ENCODE results near the gene ARHGEF40. TPM values are rescaled to one million over a fixed set of nuclear protein-coding genes. Genes with fewer than 3 reads are reported as not detected.
A peak's percentile ranks its signal among the peaks of the same experiment; 100 is the strongest.

ARHGEF40 gene
- total and polyA plus RNA-seq, 8 donors = 34.7 to 97.3 (median 80.1) TPM

DNA sequence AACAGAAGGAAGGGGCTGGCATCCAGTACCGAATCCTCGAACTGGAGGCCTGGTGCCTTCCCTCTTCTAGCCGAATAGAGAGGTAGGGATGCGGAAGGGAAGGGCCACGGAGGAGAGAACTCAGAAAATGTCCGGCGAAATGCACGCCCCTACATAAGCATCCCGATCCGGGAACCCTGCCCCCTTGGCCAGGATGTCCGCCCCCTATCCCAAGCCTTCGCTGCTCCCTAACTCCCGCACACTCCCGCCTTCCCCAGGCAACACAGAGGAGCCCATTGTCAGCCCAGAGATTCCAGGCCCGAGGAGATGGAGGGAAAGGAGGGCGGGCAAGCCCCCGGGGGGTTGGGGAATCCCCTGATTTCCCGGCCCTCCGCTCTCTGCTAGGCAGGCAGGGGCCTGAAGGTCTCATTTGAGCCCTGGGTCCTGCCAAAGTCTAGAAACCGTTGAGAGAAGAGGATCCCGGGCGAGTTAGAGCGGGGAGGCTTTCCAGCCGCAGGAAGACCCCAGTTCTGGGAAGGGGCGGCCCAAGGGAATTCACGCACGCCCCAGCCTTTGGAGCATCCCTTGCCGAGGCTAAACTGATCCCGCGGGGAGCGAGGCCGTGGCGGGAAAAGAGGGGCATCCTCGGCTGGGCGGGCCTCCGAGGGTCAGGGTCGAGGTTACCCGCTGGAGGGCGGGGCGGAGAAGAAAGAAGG lies 569 bp upstream of the ARHGEF40 start:
- H3K4me1 ChIP-seq = peaks cover 17 to 44% of the 10 kb centered on the region in 2 donors
- peaks cover 0 to 8% of the 10 kb centered on the region in 2 donors for H3K36me3 ChIP-seq
- H3K27me3 ChIP-seq = peaks cover 4 to 32% of the 10 kb centered on the region in 2 donors
- TF ChIP-seq, protein P1, sequence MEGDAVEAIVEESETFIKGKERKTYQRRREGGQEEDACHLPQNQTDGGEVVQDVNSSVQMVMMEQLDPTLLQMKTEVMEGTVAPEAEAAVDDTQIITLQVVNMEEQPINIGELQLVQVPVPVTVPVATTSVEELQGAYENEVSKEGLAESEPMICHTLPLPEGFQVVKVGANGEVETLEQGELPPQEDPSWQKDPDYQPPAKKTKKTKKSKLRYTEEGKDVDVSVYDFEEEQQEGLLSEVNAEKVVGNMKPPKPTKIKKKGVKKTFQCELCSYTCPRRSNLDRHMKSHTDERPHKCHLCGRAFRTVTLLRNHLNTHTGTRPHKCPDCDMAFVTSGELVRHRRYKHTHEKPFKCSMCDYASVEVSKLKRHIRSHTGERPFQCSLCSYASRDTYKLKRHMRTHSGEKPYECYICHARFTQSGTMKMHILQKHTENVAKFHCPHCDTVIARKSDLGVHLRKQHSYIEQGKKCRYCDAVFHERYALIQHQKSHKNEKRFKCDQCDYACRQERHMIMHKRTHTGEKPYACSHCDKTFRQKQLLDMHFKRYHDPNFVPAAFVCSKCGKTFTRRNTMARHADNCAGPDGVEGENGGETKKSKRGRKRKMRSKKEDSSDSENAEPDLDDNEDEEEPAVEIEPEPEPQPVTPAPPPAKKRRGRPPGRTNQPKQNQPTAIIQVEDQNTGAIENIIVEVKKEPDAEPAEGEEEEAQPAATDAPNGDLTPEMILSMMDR (IDR thresholded peaks at IDR 0.05) = no peak
- H3K27ac ChIP-seq = peak overlapping the region; percentile 88 to 89
- no peaks in the 10 kb centered on the region for H3K9me3 ChIP-seq
- DNase-seq (peak in 3 of 4 donors; percentile 64 to 69 (median 65)), ATAC-seq (peak; percentile 2)
- intact Hi-C loops (cut with DNase I) = no loop called here
- H3K4me3 ChIP-seq = peak overlapping the region; percentile 67 to 74

DNA sequence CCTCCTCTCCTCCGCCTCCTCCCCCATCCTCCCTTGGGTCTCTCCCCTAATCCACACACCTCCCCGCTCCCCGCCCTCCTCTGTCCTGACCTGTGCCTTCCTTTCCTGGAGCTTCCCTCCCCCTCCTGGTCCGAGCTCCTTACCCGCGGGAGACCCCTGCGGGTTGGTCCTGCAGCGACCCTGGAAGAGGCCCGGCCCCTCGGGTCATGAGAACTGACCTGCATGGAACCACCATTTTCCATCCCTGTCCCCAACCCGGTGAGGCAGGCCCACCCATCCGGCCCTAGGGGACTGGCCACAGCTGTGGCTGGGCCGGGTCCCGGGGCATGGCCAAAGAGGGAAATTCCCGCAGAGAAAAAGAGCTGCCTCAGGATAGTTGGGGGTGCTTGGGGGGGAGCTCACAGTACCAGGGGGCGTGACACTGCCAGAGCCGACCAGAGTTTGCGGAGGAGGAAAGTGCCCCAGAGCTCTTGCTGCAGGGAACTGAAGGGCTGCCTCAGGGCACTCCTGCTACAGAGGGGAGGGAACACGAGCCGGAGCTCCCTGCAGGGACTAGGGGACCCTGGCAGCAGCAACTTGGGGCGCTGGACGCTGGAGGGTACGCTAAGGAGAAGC lies 613 bp downstream of the ARHGEF40 start:
- TF ChIP-seq, protein P1 (IDR thresholded peaks at IDR 0.05) = no peak
- intact Hi-C loops (cut with DNase I) = no loop called here
- peaks cover 4 to 32% of the 10 kb centered on the region in 2 donors for H3K27me3 ChIP-seq
- peak overlapping the region; percentile 67 to 74 for H3K4me3 ChIP-seq
- no peaks in the 10 kb centered on the region for H3K9me3 ChIP-seq
- ATAC-seq (peak; percentile 48), DNase-seq (peak in 3 of 4 donors; percentile 56 to 82 (median 60))
- peak overlapping the region; percentile 88 to 89 for H3K27ac ChIP-seq
- peaks cover 0 to 20% of the 10 kb centered on the region in 2 donors for H3K36me3 ChIP-seq
- peaks cover 17 to 44% of the 10 kb centered on the region in 2 donors for H3K4me1 ChIP-seq

DNA sequence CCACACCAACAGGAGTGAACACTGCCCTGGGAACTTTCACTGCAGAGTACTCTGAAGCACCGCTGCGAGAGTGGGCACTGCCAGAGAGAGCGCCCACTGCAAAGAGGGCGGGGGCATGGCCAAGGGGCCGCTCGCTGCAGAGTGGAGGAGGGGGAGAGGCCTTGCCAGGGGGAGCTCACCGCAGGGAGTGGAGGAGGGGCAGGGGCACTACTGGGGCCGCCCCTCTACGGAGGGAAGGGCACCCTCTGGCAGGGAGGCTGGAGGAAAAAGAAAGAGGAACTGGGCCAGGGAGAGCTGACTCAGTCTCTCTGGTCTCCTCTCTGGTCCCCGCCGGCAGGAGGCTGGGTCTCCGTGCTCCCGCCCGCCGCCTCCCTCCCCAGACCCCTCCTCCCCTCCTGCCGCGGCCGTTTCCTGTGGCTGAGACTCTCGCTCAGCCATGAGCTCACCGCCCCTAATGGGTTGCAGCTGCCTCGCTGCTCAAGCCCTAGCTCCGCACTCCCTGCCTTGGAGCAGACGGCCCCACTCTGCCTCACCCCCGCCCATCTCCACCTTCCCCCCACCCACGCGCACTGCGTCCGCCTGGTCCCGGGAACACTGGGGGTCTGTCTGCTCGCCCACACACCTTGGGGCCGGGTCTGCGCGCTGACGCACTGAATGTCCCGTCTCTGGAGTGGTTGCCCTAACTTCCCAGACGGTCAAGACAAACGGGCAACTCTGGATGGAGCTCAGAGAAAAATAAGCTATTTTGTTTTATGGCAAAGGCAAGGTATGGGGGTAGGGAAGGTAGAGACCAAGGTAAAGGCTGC lies 1.3 kb downstream of the ARHGEF40 start:
- TF ChIP-seq, protein P1 (IDR thresholded peaks at IDR 0.05) = no peak
- DNase-seq (peak; percentile 89 to 96 (median 94)), ATAC-seq (peak; percentile 70)
- Histone ChIP-seq H3K36me3 (peaks cover 0 to 27% of the 10 kb centered on the region in 2 donors), H3K4me3 (peak overlapping the region; percentile 67 to 74), H3K27ac (peak overlapping the region; percentile 88 to 89), H3K27me3 (peaks cover 4 to 32% of the 10 kb centered on the region in 2 donors), H3K9me3 (no peaks in the 10 kb centered on the region), H3K4me1 (peaks cover 17 to 44% of the 10 kb centered on the region in 2 donors)
- intact Hi-C loops (cut with DNase I) = no loop called here

DNA sequence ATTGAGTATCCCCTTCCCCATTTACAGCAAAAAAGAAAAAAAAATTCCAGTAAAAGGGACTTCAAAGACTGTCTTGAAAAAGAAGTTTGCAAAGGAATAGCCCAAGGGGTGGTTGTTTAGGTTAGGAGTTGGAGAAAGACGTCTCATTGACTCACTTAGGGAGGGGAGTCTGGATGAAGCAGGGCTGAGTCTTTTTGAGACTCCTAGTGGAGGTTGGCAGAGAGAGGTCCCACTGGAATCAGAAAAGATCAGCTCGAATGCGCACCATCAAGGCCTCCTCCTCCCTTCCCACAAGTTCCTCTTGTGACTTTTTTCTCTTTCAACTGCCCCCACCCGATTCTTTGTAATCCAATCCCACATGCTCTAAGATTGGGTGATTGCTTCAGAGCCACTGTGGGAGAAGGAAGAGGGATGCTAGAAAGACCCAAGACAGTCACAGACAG lies 1.9 kb downstream of the ARHGEF40 start:
- TF ChIP-seq, protein P1 (IDR thresholded peaks at IDR 0.05) = no peak
- Histone ChIP-seq H3K27me3 (peaks cover 4 to 29% of the 10 kb centered on the region in 2 donors), H3K36me3 (peaks cover 0 to 31% of the 10 kb centered on the region in 2 donors), H3K9me3 (no peaks in the 10 kb centered on the region), H3K27ac (peak overlapping the region; percentile 88 to 89), H3K4me3 (peak overlapping the region in 1 of 2 donors; percentile 67), H3K4me1 (peaks cover 17 to 44% of the 10 kb centered on the region in 2 donors)
- ATAC-seq = peak; percentile 2
- peak in 1 of 4 donors; percentile 40 for DNase-seq
- intact Hi-C loops (cut with DNase I) = no loop called here

Measured in left lung (tissue), 10 donors.